Measurements from ENCODE around the gene PHOSPHO2.
"Not testable (repeated sequence)": the region's sequence is repeated elsewhere in the genome, so short reads cannot be mapped to it uniquely, and the experiment has no call there.

Gene PHOSPHO2

GRCh38 chr2:169676357-169676756 lies 17.9 kb upstream of the PHOSPHO2 start:
- POLR2A ChIA-PET, result no interaction called here
- no peak for DNase-seq (ENCODE audit: low read depth, low spot score)
- CTCF ChIA-PET, result no interaction called here
- TF ChIP-seq CTCF (IDR thresholded peaks at IDR 0.05; ENCODE audit: insufficient read depth, low read length, missing control alignments), result no peak
- H3K4me3 ChIP-seq (ENCODE audit: low read depth, low read length), result no peak overlapping the region

- no peak overlapping the region for H3K4me3 ChIP-seq (ENCODE audit: low read depth, low read length)
- ChIA-PET CTCF (no interaction called here), POLR2A (no interaction called here)
- no peak for TF ChIP-seq CTCF (IDR thresholded peaks at IDR 0.05; ENCODE audit: insufficient read depth, low read length, missing control alignments)
- no peak for DNase-seq (ENCODE audit: low read depth, low spot score)
Measured at GRCh38 chr2:169676850-169677249, 17.4 kb upstream of the PHOSPHO2 start.

- DNase-seq (ENCODE audit: low read depth, low spot score), result no peak
- no peak for TF ChIP-seq CTCF (IDR thresholded peaks at IDR 0.05; ENCODE audit: insufficient read depth, low read length, missing control alignments)
- POLR2A ChIA-PET, result no interaction called here
- no peak overlapping the region for H3K4me3 ChIP-seq (ENCODE audit: low read depth, low read length)
- CTCF ChIA-PET, result interaction anchor here (1.6 kb wide), 1 partner anchor 8 kb away, joined by 3 read pairs; no protein-coding TSS in a partner anchor
Measured at GRCh38 chr2:169683054-169683424, 11.2 kb upstream of the PHOSPHO2 start.

GRCh38 chr2:169683425-169684134 lies 10.7 kb upstream of the PHOSPHO2 start:
- no peak overlapping the region for H3K4me3 ChIP-seq (ENCODE audit: low read depth, low read length)
- TF ChIP-seq CTCF (IDR thresholded peaks at IDR 0.05; ENCODE audit: insufficient read depth, low read length, missing control alignments), result no peak
- no peak for DNase-seq (ENCODE audit: low read depth, low spot score)
- POLR2A ChIA-PET, result no interaction called here
- CTCF ChIA-PET, result interaction anchor here (1.6 kb wide), 1 partner anchor 9 kb away, joined by 3 read pairs; no protein-coding TSS in a partner anchor

GRCh38 chr2:169684135-169684565 lies 10.1 kb upstream of the PHOSPHO2 start:
- no peak for DNase-seq (ENCODE audit: low read depth, low spot score)
- no peak overlapping the region for H3K4me3 ChIP-seq (ENCODE audit: low read depth, low read length)
- ChIA-PET CTCF (interaction anchor here (1.6 kb wide), 1 partner anchor 9 kb away, joined by 3 read pairs; no protein-coding TSS in a partner anchor), POLR2A (no interaction called here)
- no peak for TF ChIP-seq CTCF (IDR thresholded peaks at IDR 0.05; ENCODE audit: insufficient read depth, low read length, missing control alignments)

- DNase-seq (ENCODE audit: low read depth, low spot score); POLR2A ChIA-PET; H3K4me3 ChIP-seq (ENCODE audit: low read depth, low read length): not testable (repeated sequence)
- CTCF ChIA-PET, result interaction anchor here (1.6 kb wide), 1 partner anchor 10 kb away, joined by 3 read pairs; no protein-coding TSS in a partner anchor
Measured at GRCh38 chr2:169684712-169685111, 9.6 kb upstream of the PHOSPHO2 start.

GRCh38 chr2:169686825-169687224 lies 7.4 kb upstream of the PHOSPHO2 start:
- POLR2A ChIA-PET; H3K4me3 ChIP-seq (ENCODE audit: low read depth, low read length); DNase-seq (ENCODE audit: low read depth, low spot score): not testable (repeated sequence)
- CTCF ChIA-PET, result interaction anchor here (1.5 kb wide), 1 partner anchor 19 kb away, joined by 3 read pairs; no protein-coding TSS in a partner anchor

GRCh38 chr2:169687943-169688342 lies 6.3 kb upstream of the PHOSPHO2 start:
- POLR2A ChIA-PET; DNase-seq (ENCODE audit: low read depth, low spot score); H3K4me3 ChIP-seq (ENCODE audit: low read depth, low read length): not testable (repeated sequence)
- CTCF ChIA-PET, result interaction anchor here (1.5 kb wide), 1 partner anchor 20 kb away, joined by 3 read pairs; no protein-coding TSS in a partner anchor
